ENCODE measurements around the gene L1TD1. TPM values are rescaled to one million over a fixed set of nuclear protein-coding genes. Genes with fewer than 3 reads are reported as not detected.

Gene L1TD1
- total and polyA plus RNA-seq, 2 experiments from 2014 or later, result 283 to 628 TPM

DNA sequence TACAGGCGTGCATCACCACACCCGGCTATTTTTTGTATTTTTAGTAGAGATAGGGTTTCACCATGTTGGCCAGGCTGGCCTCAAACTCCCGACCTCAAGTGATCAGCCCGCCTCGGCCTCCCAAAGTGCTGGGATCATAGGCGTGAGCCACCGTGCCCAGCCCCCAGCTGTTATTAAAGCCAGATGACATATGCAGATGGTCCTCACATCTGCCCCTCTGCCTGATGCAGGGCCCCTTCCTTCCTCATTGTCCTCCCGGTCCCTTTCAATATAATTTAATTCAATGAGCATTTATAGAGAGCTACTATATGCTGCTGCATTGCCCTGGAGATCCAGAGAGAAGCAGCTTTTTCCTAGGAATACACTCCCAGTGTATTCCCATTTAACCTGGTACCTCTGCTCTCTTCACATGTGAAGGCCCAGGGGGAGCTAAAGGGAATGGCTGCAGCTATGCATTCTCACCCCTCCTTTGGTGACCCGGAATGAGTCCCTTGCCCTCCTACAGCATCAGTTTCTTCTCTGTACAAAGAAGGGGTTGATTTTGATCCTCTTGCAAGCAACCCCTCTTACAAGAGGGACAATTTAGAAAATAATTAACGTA, 55.6 kb downstream of the L1TD1 start:
- Histone ChIP-seq H2AFZ (no peak overlapping the region), H3F3A (replicated peaks; ENCODE audit: low read depth) (0 out of 2 replicates have a peak, but pooled peaks cover 11% of the 10 kb centered on the region), H3K27me3 (ENCODE audit: insufficient read depth) (no peaks in the 10 kb centered on the region), H3K4me1 (ENCODE audit: insufficient read depth) (no peaks in the 10 kb centered on the region), H3K36me3 (ENCODE audit: insufficient read depth) (no peaks in the 10 kb centered on the region), H3K4me2 (no peak overlapping the region), H4K20me1 (replicated peaks; ENCODE audit: insufficient read depth) (no peaks in the 10 kb centered on the region), H3K4me3 (no peak overlapping the region), H3K9me2 (ENCODE audit: insufficient read depth) (no peaks in the 10 kb centered on the region), H3K79me2 (replicated peaks; ENCODE audit: insufficient read depth) (no peaks in the 10 kb centered on the region), H3K27ac (ENCODE audit: low read depth) (no peak overlapping the region)
- Mint-ChIP-seq H3K27me3 (ENCODE audit: insufficient read depth, low read depth, poor library complexity) (no peaks in the 10 kb centered on the region), H3K27ac (no peak overlapping the region), H3K9me3 (no peaks in the 10 kb centered on the region), H3K4me3 (no peak overlapping the region), H3K36me3 (ENCODE audit: low read depth) (no peaks in the 10 kb centered on the region), H3K4me1 (peaks cover 3% of the 10 kb centered on the region; the same call in 1 of the 3 replicates)
- DNase-seq (ENCODE audit: low spot score) (peak; percentile 39), ATAC-seq (peak; percentile 64)
- TF ChIP-seq, protein P1, sequence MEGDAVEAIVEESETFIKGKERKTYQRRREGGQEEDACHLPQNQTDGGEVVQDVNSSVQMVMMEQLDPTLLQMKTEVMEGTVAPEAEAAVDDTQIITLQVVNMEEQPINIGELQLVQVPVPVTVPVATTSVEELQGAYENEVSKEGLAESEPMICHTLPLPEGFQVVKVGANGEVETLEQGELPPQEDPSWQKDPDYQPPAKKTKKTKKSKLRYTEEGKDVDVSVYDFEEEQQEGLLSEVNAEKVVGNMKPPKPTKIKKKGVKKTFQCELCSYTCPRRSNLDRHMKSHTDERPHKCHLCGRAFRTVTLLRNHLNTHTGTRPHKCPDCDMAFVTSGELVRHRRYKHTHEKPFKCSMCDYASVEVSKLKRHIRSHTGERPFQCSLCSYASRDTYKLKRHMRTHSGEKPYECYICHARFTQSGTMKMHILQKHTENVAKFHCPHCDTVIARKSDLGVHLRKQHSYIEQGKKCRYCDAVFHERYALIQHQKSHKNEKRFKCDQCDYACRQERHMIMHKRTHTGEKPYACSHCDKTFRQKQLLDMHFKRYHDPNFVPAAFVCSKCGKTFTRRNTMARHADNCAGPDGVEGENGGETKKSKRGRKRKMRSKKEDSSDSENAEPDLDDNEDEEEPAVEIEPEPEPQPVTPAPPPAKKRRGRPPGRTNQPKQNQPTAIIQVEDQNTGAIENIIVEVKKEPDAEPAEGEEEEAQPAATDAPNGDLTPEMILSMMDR (conservative IDR thresholded peaks at IDR 0.05; ENCODE audit: low read depth in 2 of 2), result peak in 1 of 2 experiments; percentile 23; a peak in 1 of 4 replicates
- TF ChIP-seq, protein P2, sequence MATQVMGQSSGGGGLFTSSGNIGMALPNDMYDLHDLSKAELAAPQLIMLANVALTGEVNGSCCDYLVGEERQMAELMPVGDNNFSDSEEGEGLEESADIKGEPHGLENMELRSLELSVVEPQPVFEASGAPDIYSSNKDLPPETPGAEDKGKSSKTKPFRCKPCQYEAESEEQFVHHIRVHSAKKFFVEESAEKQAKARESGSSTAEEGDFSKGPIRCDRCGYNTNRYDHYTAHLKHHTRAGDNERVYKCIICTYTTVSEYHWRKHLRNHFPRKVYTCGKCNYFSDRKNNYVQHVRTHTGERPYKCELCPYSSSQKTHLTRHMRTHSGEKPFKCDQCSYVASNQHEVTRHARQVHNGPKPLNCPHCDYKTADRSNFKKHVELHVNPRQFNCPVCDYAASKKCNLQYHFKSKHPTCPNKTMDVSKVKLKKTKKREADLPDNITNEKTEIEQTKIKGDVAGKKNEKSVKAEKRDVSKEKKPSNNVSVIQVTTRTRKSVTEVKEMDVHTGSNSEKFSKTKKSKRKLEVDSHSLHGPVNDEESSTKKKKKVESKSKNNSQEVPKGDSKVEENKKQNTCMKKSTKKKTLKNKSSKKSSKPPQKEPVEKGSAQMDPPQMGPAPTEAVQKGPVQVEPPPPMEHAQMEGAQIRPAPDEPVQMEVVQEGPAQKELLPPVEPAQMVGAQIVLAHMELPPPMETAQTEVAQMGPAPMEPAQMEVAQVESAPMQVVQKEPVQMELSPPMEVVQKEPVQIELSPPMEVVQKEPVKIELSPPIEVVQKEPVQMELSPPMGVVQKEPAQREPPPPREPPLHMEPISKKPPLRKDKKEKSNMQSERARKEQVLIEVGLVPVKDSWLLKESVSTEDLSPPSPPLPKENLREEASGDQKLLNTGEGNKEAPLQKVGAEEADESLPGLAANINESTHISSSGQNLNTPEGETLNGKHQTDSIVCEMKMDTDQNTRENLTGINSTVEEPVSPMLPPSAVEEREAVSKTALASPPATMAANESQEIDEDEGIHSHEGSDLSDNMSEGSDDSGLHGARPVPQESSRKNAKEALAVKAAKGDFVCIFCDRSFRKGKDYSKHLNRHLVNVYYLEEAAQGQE (IDR thresholded peaks at IDR 0.05; ENCODE audit: unreplicated experiment), result no peak
- TF ChIP-seq CREB1 (CRISPR knock-in tag; IDR thresholded peaks at IDR 0.05; ENCODE audit: low read depth) (no peak), POLR2AphosphoS5 (IDR thresholded peaks at IDR 0.05; ENCODE audit: low read depth) (no peak), JUNB (IDR thresholded peaks at IDR 0.05; ENCODE audit: unreplicated experiment) (no peak), STAT1 (IDR thresholded peaks at IDR 0.05; ENCODE audit: unreplicated experiment) (no peak)
- TF ChIP-seq, protein P3, sequence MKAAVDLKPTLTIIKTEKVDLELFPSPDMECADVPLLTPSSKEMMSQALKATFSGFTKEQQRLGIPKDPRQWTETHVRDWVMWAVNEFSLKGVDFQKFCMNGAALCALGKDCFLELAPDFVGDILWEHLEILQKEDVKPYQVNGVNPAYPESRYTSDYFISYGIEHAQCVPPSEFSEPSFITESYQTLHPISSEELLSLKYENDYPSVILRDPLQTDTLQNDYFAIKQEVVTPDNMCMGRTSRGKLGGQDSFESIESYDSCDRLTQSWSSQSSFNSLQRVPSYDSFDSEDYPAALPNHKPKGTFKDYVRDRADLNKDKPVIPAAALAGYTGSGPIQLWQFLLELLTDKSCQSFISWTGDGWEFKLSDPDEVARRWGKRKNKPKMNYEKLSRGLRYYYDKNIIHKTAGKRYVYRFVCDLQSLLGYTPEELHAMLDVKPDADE (IDR thresholded peaks at IDR 0.05), result no peak

DNA sequence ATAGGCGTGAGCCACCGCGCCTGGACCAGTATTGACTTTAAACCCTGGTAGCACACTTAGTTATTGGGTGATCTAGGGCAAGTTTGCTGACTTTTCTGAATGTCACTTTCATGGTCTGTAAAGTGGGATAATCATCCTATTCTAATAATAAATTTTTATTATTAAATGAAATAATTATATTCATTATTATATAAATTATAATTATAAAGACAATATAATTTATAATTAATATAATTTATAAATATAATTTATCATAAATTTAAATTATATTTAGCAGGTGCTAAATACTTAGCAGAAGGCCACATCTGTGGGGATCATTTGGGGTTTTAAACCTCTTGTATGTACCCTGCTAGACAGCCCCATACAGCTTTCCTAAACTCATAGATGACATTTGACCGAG, 64.9 kb downstream of the L1TD1 start:
- H2AFZ ChIP-seq, result no peak overlapping the region
- H3K4me1 ChIP-seq (ENCODE audit: insufficient read depth), result peaks cover 7% of the 10 kb centered on the region; the same call in 1 of the 2 replicates
- no peak overlapping the region for H3K4me3 ChIP-seq
- Mint-ChIP-seq H3K4me1 (peaks cover 10% of the 10 kb centered on the region; the same call in 2 of the 3 replicates), H3K9me3 (no peaks in the 10 kb centered on the region), H3K27me3 (ENCODE audit: insufficient read depth, low read depth, poor library complexity) (peaks cover 8% of the 10 kb centered on the region), H3K27ac (no peak overlapping the region), H3K4me3 (no peak overlapping the region), H3K36me3 (ENCODE audit: low read depth) (no peaks in the 10 kb centered on the region)
- H3K27ac ChIP-seq (ENCODE audit: low read depth), result no peak overlapping the region
- H4K20me1 ChIP-seq (replicated peaks; ENCODE audit: insufficient read depth), result no peaks in the 10 kb centered on the region
- H3K9me2 ChIP-seq (ENCODE audit: insufficient read depth), result no peaks in the 10 kb centered on the region
- no peak overlapping the region for H3K4me2 ChIP-seq
- no peak for DNase-seq (ENCODE audit: low spot score)
- no peaks in the 10 kb centered on the region for H3K27me3 ChIP-seq (ENCODE audit: insufficient read depth)
- no peaks in the 10 kb centered on the region for H3K36me3 ChIP-seq (ENCODE audit: insufficient read depth)
- H3F3A ChIP-seq (replicated peaks; ENCODE audit: low read depth), result peaks cover 4% of the 10 kb centered on the region; the same call in 1 of the 2 replicates
- ATAC-seq, result no peak
- H3K79me2 ChIP-seq (replicated peaks; ENCODE audit: insufficient read depth), result no peaks in the 10 kb centered on the region
- TF ChIP-seq NANOG (IDR thresholded peaks at IDR 0.05; ENCODE audit: borderline replicate concordance), result no peak
- TF ChIP-seq, protein P4, sequence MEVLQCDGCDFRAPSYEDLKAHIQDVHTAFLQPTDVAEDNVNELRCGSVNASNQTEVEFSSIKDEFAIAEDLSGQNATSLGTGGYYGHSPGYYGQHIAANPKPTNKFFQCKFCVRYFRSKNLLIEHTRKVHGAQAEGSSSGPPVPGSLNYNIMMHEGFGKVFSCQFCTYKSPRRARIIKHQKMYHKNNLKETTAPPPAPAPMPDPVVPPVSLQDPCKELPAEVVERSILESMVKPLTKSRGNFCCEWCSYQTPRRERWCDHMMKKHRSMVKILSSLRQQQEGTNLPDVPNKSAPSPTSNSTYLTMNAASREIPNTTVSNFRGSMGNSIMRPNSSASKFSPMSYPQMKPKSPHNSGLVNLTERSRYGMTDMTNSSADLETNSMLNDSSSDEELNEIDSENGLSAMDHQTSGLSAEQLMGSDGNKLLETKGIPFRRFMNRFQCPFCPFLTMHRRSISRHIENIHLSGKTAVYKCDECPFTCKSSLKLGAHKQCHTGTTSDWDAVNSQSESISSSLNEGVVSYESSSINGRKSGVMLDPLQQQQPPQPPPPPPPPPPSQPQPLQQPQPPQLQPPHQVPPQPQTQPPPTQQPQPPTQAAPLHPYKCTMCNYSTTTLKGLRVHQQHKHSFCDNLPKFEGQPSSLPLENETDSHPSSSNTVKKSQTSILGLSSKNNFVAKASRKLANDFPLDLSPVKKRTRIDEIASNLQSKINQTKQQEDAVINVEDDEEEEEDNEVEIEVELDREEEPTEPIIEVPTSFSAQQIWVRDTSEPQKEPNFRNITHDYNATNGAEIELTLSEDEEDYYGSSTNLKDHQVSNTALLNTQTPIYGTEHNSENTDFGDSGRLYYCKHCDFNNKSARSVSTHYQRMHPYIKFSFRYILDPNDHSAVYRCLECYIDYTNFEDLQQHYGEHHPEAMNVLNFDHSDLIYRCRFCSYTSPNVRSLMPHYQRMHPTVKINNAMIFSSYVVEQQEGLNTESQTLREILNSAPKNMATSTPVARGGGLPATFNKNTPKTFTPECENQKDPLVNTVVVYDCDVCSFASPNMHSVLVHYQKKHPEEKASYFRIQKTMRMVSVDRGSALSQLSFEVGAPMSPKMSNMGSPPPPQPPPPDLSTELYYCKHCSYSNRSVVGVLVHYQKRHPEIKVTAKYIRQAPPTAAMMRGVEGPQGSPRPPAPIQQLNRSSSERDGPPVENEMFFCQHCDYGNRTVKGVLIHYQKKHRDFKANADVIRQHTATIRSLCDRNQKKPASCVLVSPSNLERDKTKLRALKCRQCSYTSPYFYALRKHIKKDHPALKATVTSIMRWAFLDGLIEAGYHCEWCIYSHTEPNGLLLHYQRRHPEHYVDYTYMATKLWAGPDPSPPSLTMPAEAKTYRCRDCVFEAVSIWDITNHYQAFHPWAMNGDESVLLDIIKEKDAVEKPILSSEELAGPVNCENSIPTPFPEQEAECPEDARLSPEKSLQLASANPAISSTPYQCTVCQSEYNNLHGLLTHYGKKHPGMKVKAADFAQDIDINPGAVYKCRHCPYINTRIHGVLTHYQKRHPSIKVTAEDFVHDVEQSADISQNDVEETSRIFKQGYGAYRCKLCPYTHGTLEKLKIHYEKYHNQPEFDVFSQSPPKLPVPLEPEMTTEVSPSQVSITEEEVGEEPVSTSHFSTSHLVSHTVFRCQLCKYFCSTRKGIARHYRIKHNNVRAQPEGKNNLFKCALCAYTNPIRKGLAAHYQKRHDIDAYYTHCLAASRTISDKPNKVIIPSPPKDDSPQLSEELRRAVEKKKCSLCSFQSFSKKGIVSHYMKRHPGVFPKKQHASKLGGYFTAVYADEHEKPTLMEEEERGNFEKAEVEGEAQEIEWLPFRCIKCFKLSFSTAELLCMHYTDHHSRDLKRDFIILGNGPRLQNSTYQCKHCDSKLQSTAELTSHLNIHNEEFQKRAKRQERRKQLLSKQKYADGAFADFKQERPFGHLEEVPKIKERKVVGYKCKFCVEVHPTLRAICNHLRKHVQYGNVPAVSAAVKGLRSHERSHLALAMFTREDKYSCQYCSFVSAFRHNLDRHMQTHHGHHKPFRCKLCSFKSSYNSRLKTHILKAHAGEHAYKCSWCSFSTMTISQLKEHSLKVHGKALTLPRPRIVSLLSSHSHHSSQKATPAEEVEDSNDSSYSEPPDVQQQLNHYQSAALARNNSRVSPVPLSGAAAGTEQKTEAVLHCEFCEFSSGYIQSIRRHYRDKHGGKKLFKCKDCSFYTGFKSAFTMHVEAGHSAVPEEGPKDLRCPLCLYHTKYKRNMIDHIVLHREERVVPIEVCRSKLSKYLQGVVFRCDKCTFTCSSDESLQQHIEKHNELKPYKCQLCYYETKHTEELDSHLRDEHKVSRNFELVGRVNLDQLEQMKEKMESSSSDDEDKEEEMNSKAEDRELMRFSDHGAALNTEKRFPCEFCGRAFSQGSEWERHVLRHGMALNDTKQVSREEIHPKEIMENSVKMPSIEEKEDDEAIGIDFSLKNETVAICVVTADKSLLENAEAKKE (CRISPR knock-in tag; IDR thresholded peaks at IDR 0.05), result no peak

Data from GM23338 (cell line).